NCI-H82 treated with DMSO at 0.1 percent for 48 hours (cell line): ENCODE data around the gene GAMT.
A peak's percentile ranks its signal among the peaks of the same experiment; 100 is the strongest.

ENCODE experiments used
- DNase-seq: peaks from one replicate; lab custom pipeline; 2025; ENCODE audit not compliant: unreplicated experiment; lab: John Stamatoyannopoulos, UW

Gene GAMT

DNA sequence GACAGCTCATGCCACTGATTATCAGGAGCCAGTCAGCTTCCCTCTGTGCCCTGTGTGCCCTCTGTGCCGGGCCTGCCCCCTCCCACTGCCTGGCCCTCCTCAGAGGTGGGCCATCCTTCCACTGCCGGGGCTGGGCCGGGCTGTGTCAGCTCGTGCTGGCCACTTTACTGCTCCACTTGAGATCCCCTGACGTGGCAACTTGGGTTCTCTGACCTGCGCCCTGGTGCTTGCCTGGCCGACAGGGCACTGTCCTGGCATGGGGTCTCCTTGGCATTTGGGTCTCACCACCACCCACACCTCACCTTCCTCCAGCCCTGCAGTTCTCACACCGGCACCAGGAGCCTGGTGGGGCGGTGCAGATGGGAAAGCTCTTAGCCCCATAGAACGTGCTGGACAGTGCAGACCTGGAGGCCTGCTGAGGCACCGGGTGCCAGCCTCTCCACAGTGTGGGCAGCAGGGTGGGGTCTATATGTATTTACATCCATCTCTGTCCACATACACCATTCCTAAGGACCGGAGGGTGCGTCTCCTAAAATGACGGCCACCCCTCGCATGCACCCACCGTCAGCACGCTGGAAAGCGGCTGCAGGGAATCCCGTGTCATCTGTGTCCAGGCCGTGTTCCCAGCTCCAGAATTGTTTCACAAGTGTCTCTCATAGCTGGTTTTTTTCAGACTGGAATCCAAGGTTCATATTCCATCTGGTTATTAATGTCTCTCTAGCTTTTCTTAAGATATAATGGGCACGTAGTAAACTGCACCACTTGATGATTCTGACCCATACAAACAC is 17.8 kb upstream of the GAMT start:
- no peak for DNase-seq

DNA sequence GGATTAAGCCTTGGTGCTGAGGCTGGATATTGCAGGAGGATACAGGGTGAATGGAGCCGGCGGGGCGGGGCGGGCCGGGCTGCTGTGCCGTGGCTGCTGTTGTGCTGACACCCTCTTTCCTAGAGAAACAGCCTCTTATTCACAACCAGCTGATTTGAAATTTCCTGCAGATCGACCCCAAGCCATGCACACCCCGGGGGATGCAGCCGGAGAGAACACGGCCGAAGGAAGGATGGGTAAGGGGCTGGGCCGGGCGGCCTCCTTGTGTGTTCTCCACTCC is 17.1 kb upstream of the GAMT start:
- no peak for DNase-seq

DNA sequence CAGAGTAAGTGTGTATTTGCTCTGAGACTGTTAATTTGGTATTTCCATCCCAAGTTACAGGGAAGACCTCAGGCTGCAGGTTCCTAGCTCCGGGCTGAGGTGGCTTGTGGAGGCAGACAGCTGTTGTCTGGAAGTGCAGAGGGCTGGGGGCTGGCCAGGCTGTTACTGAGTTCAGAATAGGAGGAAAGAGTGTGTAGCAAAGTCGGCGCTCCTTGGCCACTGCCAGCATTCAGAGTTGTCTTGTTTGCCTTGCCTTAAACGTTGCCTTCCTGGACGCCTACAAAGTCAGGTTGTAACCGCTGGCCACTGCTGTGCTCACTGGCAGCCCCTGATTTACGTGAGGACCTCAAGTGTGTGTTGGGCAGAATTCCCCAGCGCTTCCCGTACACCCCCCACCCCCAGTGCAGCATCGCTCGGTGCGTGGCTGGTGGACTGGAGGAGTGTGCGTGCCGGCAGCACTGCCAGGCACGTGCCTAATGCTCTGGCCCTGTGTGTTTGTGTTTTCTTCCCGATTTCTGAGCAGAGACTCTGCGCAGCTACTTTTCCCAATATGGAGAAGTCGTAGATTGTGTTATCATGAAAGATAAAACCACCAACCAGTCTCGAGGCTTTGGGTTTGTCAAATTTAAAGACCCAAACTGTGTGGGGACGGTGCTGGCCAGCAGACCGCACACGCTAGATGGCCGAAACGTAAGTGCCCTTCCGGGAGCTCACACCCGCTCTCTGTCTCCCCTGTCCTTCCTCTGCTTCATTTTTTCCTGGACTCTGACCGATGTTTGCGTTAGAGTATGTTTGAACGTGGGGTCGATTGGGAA is 16.5 kb upstream of the GAMT start:
- no peak for DNase-seq

DNA sequence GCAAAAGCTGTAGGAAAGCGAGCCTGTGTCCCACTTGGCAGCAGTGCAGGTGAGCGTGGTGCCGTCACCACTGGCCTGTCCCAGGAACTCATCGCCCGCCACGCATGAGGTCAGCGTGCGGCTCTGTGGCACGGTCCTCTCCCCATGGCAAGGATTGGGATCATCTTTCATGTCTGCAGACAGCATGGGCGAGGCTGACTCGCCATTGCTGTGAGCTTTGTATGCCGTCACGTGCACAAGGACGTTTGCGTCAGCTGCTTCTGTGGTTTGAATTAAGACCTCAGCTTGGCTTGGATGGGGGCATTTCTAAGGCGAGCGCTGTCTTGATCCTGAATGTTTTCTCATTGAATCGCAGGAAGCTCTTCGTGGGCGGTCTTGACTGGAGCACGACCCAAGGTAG is 15.8 kb upstream of the GAMT start:
- no peak for DNase-seq

DNA sequence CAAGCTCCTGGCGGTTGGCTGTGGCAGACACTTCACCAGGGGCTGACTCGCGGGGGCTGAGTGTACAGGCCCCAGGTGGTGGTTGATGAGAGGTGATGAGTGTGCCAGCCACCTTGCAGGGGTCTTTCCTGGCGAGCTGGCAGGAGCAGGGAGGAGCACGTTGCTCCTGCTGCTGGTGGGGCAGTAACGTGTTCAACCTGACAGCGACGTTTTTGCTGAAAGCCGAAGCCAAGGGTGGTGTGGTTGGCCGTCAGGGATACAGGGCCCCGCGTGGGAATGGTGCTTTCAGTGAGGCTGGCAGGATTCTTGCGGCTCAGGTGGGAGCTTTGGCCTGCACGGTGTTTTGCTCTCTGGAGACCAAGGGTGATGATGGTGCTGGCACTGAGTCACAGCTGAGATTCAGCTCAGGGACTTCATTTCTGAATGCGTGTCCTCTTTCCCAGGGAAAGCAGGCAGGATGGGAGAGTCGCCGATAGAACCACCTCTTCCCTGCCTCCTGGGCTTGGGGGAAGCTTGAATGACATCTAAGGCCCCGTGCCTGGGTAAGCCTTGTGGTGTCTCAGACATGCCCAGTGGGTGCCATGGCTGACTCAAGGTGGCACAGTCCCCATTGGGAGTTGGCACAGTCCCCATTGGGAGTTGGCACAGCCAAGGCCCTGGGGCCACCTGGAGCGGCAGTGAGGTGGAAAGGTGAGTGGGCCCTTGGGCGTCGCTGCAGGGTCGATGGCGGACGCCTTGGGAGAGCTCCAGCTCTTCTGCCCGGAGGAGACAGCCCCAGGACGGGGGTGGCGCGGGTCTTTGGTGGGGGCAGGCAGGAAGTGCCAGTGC is 14.9 kb upstream of the GAMT start:
- no peak for DNase-seq

DNA sequence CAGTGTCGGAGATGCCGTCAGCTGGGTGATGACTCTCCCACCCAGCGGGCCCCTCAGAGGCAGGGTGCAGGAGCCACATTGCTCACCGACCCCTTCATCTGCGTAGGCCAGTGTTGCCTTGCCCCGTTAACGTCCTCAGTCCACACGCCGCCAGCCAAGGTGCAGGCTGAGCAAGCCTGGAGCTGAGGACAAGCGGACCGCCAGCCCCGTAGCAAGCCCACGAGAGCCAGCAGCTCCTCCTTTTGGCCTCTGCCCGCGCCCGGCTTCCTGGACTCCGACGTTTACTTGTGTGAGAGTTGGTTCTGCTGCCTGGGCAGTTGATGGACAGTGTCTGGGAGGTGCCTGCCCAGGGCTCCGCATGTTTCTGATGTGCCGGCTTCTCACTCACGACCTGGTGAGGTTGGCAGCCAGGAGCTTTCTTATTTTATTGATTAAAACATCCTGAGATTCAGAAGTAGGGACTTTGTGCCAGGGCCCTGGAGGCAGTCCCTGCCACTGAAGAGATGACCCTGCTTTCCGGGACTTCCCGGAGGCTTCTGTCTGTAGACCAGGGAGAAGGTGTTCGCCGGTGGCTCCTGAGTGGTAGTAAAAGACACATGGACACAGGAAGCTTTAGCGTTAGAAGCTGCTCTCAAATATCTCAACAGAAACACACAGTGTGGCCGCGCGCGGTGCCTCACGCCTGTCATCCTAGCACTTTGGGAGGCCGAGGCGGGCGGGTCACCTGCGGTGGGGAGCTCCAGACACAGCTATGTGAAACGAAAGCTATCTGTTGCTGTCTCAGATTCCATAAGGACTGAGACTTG is 11.9 kb upstream of the GAMT start:
- no peak for DNase-seq

DNA sequence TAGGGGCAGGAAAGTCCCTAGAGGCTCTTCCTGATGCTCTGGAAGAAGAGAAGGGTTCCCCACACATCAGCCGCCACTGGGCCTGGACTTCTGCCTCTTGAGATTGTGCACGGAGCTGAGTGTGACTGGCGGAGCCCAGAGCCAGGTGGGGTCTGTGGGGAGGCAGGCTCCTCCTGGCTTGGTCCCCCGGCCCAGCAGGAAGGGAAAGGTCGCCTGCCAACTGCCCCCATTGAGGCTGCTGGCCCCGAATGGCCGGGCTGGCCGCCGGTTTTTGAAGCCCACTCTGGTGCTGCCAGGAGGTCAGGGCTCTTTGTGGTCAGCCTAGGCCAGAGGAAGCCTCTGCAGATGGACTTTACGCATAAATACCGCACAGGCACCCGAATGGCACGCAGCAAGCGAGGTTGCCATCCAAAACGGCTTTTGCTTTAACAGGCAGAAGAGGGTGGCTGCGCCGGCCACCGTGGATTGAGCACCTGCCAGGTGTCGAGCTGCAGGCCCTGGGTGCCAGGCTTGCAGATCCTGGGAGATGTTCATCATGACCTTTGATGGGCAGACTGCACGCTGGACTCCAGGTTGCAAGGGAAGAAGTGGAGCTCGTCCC is 11.1 kb upstream of the GAMT start:
- DNase-seq = no peak

DNA sequence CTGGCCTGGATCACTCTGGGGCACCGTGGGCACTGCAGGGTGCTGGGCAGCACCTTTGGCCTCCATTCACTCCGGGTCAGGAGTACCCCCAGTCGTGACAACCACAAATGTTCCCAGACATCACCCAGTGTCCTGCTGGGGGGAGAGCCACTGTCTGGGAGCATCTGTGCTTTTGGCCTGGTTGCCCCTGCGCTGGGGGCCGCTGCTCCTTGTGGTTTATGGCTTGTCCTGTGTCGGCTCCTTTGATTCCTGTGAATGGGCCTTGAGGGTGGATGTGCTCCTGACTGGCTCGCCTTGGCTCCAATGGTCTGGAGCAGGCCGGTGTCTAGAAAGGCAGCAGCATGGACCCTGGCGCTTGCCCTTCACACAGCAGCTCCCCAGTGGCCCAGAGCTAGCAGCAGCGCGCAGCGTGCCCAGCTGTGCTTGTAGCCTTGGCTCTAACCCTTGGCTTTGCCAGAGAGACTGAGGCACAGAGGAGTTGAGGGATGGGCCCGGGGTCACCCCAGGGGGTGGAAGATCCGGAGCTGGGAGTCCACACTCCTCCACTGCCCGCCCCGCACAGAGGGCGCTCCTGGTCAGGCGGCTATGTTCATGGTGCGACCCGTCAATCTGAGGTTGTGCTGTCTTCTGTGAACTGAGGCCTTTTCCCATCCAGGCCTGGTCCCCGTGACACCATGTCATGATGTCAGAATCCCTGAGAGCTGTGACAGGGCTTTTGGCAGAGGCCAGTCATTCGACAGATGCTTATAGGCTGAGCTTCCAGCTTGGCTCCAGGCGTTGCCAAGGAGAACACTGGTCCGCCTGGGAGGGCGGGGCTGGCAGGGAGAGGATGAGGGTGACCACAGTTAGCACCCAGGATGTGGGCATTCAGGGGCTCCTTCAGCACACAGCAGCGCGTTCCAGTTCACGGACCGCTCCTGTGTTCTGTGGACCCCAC is 10.2 kb upstream of the GAMT start:
- DNase-seq = no peak

DNA sequence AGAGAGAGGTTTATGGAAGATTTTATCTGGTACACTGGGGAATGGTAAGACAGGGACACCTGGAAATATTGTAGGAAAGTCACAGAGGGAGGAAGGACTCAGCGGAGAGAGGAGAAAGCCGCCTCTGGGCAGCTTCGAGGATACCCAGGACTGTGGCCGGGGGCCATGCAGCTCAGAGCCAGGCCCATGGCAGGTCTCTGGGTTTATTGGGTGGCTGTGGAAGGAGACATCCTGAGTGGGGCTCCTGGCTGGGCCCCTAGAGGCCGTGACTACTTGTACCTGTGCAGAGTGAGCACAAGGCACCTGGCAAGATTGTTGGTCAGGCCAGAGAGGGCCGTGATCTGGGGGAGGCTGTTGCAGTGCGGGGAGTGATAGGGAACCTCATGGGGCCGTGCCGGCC is 9.4 kb upstream of the GAMT start:
- DNase-seq = no peak

DNA sequence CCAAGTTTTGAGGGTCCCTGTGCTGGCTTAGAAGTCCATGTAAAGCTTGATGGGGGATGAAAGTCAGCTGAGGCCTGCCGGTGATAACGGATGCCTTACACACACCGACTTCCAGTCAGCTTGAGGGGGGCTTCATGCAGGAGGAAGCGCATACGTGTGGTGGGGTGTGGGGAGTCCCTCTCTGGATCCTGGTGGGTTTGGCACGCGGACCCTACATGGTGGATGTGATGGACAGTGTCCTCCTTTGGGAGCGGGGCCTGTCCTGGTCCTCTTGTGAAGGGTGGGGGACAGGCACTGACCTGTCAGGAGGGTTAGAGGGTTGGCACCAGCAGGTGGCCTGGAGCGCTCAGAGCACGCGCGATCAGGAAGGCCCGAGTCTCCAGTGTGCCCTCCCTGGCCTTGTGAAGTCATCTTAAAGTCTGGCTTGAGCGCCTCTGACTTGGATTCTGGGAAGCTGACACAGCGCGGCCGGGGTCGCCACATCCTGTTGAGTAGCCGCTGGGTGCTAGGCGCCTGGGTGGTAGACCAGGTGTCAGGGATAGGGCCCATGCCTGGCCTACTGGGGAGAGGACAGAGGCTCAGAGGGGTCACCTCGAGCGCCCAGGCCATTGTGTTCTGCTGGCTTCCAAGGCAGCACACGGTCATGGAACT is 8.9 kb upstream of the GAMT start:
- no peak for DNase-seq

DNA sequence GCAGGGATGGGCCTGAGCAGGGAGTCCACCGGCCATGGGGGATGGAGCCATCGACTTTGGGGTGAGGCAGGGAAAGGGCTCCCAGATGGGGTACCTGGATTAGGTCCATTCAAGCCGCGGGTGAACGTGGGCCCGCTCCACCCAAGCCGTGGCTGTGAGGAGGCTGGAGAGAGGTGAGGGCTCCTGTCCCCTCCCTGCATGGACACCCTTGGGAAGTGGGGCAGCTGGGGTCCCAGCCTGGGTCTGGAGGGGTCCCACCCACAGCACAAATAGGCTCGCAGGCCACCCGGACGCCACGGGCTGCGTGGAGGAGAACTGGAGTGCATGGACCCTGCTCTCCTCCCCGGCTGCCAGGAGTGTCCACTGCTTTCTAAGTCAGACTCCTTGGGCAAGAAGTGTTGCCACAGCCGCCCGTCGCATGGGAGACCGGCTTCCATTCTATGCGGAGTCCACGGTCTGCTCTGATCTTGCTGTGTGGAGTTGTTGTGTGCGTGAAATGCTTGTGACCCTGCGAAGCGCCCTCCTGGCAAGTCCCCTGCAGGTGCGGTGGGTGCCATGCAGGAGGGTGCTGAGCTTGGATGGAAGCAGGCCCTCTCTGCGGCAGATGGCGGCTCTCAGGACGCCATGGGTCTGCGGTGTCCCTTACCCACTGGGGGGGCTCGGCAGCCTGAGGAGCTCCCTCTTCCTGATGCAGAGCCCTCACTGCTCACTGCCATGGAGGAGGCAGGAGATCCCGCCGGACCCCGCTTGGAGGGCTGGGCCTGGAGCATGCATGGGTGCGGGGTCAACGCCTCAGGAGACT is 8.1 kb upstream of the GAMT start:
- no peak for DNase-seq

DNA sequence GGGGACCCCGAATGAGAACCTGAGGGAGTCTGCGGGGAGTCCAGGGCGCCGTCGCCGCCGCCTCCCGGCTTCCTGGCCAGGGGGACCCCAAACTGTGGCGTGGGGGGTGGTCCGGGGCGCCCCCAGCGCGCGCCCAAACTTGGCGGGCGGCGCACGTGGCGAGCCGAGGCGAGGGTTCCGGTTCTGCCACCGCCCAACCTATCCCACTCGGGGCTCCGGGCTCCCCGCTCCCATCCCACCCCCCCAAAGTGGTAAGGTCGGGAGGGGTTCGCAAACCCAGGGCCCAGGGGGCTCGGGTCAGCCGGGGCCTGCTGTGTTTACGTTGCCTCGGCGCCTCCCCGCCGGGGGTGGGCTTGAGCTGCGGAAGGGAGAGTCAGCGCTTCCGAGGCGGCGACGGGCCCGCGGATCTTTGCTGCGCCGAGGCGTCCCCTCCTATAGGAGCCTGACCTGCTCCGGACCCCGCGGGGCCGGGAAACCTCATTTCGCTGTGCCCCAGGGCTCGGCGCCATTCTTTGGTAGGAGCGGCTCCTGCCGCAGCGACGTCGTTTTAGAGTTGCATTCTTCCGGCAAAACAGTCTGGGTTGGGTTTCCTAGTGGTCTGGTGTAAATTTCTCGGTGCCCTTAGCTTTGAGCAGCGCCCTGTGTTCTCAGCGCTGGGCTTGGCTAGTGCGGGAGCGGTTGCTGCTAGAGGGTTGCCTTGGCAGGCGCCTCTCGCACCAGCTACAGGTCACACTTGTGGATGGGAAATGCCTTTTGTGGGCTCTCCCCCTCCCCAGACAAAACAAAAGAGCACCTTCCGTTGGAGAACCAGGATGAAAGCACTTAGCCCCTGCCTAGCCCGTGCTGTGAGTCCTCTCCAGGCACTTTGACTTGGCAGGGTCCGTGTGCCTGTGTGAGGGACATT is 7.2 kb upstream of the GAMT start:
- DNase-seq = no peak

DNA sequence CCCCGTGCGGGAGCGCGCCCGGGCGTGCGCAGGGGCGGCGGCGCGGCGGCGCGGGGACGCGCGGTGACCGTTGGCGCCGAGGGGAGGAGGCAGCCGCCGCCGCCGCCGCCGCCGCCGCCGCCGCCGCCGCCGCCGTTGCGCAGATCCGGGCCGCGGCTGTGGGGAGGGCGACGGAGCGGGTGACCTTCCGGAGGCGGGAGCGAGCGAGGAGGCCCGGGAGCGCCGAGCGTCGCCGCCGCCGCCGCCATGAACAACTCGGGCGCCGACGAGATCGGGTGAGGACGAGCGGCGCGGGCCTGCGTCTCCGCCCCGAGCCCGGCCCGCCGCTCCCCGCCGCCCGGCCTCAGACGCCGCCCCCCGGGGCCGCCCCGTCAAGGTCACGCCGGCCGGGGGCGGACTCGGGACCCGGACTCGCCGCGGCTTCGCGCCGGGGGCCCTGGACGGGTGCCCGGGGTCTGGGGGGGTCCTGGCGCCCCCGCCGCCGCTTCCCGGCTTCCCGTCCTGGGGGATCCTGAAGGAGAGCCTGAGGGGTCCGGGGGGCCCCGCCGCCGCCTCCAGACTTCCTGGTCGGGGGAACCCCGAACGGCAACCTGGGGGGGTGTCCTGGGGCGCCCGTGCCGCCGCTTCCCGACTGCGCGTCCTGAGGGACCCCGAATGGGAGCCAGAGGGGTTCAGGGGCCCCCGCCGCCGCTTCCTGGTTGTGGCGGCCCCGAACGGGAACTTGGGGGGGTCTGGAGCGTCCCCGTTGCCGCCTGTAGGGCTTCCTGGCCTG is 6.4 kb upstream of the GAMT start, which contains the start of gene DAZAP1:
Gene DAZAP1 (plus strand): TSS at position 59 of the 772 bp plus-strand sequence. CDS start 188 bp downstream, at position 247.
- no peak for DNase-seq

DNA sequence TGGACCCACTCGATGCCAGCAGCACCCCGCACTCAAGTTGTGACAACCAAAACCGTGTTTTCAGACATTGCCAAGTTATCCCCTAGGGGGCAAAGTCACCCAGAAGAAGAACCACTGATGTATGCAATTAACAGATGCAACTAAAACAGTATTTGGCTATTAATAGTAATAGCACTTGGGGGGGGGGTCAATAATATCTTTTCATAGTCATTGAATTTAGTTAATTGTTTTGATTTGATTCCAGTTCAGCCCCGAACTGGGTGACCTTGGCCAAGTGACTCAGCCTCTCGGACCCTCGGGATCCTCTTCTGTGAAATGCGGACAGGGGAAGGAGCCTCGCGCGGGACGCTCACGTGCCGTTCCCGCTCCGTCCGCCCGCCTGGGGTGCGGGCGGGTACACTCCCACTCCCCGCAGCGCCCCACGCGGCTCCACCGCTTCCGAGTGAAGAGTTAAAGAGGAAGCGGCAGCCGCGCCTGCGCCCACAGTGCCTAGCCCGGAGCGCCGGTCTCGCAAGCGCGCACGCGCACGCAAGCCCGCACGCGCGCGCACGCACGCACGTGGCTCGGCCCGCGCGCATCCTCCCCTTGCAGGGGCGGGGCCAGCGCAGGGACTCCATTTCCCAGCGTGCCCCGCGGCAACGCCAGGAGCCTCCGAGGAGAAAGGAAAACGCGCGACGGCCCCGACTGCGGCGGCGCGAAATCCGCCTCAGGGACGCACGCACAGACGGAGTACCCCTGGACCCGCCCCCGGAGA is 5.6 kb upstream of the GAMT start:
- peak; percentile 65 for DNase-seq

DNA sequence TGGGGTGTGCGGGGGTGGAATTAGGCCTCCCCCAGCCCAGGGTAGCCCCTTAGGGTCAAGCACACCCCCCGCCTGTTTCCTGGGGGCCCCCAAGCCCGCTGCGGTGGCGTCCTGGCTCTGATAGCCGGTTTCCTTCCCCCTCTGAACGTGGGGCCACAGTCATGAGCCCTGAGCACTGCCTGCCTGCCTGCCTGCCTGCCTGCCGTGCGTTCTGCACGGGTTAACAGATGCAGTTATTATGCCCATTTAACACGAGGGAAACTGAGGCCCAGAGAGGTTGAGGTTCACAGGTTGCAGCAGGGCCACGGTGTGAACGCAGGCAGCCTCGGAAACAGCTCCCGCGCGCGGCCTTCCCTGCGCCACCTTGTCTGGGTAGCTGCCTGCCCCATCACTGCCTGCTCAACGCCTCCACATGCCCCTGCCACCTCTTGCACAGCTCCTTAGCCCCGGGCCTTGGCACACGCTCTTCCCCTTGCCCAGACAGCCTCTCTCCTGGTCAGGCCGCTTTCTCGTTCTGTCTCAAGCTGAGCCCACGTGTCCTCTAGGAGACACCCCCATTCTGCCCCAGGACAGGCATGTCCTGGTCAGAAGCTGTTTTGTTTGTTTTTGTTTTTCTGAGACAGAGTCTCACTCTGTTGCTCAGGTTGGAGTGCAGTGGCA is 1.2 kb upstream of the GAMT start:
- DNase-seq = no peak
